Skeletal muscle tissue (tissue), 4 donors: ENCODE measurements around the gene ADGRB3. TPM values are rescaled to one million over a fixed set of nuclear protein-coding genes. Genes with fewer than 3 reads are reported as not detected.
"Not testable (repeated sequence)": the region's sequence is repeated elsewhere in the genome, so short reads cannot be mapped to it uniquely, and the experiment has no call there.

Experiments
- H3K27ac ChIP-seq: one replicate; pipeline ENCODE4 v1.7.0; 2013; ENCODE audit warnings: mild to moderate bottlenecking, low read depth, low read length, inconsistent platforms
- H3K27me3 ChIP-seq, 3 donors: one replicate each; pipeline ENCODE4 v1.7.0; 2013; ENCODE audit warnings: low read length in 3 of 3; ENCODE audit not compliant: control insufficient read depth in 3 of 3, insufficient read depth in 3 of 3
- H3K36me3 ChIP-seq, 3 donors: one replicate each; pipeline ENCODE4 v1.7.0; 2013; ENCODE audit warnings: low read length in 3 of 3; ENCODE audit not compliant: control insufficient read depth in 3 of 3, insufficient read depth in 3 of 3
- H3K4me1 ChIP-seq, 3 donors: one replicate each; pipeline ENCODE4 v1.7.0; 2013; ENCODE audit warnings: low read length in 3 of 3, mild to moderate bottlenecking in 3 of 3; ENCODE audit not compliant: control insufficient read depth in 3 of 3, insufficient read depth in 3 of 3
- H3K4me3 ChIP-seq, 3 donors: one replicate each; pipeline ENCODE4 v1.7.0; 2013; ENCODE audit warnings: low read length in 3 of 3
- H3K9ac ChIP-seq, 3 donors: one replicate each; pipeline ENCODE4 v1.7.0; 2013; ENCODE audit warnings: low read length in 3 of 3, mild to moderate bottlenecking in 3 of 3, moderate library complexity in 2 of 3, low read depth in 1 of 3
- H3K9me3 ChIP-seq, 3 donors: one replicate each; pipeline ENCODE4 v1.7.0; 2013; ENCODE audit warnings: low read length in 3 of 3; ENCODE audit not compliant: control insufficient read depth in 3 of 3
- total RNA-seq: library from RNA; depleted of rRNA; stranded (reverse); fragments of >200 nt; gene quantifications from one replicate; pipeline ENCODE4 v1.2.3, GENCODE V29; 2014
- donor health status: Osteomylitis.

ADGRB3 gene
- total RNA-seq, 1 donor from 2014 or later = 3.1 TPM

GRCh38 chr6:68981668-68982067 is 346.6 kb downstream of the ADGRB3 start:
- not testable (repeated sequence) for H3K4me3 ChIP-seq, H3K4me1 ChIP-seq, H3K36me3 ChIP-seq, H3K27ac ChIP-seq, H3K27me3 ChIP-seq, H3K9ac ChIP-seq, H3K9me3 ChIP-seq

- Histone ChIP-seq H3K9ac (no peak overlapping the region), H3K4me1 (peaks cover 2 to 4% (median 3%) of the 10 kb centered on the region in 3 donors), H3K4me3 (no peak overlapping the region)
These were observed 353.6 kb downstream of the ADGRB3 start for GRCh38 chr6:68988698-68989097.

GRCh38 chr6:68990317-68990716 is 355.2 kb downstream of the ADGRB3 start:
- Histone ChIP-seq H3K9me3 (no peaks in the 10 kb centered on the region), H3K27me3 (no peaks in the 10 kb centered on the region), H3K9ac (no peak overlapping the region), H3K27ac (no peak overlapping the region), H3K4me3 (no peak overlapping the region), H3K36me3 (no peaks in the 10 kb centered on the region), H3K4me1 (peaks cover 2 to 4% (median 3%) of the 10 kb centered on the region in 3 donors)

More at GRCh38 chr6:68988698-68989097, 353.6 kb downstream of the ADGRB3 start:
- H3K27me3 ChIP-seq = no peaks in the 10 kb centered on the region
- no peaks in the 10 kb centered on the region for H3K36me3 ChIP-seq
- H3K27ac ChIP-seq = no peak overlapping the region
- H3K9me3 ChIP-seq = no peaks in the 10 kb centered on the region

GRCh38 chr6:68993911-68994310 is 358.8 kb downstream of the ADGRB3 start:
- Histone ChIP-seq H3K27ac (no peak overlapping the region), H3K9me3 (no peaks in the 10 kb centered on the region), H3K36me3 (no peaks in the 10 kb centered on the region), H3K4me1 (peaks cover 2 to 4% (median 3%) of the 10 kb centered on the region in 3 donors), H3K9ac (no peak overlapping the region), H3K27me3 (no peaks in the 10 kb centered on the region), H3K4me3 (no peak overlapping the region)

- H3K9me3 ChIP-seq = no peaks in the 10 kb centered on the region
- no peak overlapping the region for H3K4me3 ChIP-seq
- H3K4me1 ChIP-seq = peaks cover 2 to 4% (median 3%) of the 10 kb centered on the region in 3 donors
- no peaks in the 10 kb centered on the region for H3K27me3 ChIP-seq
- no peak overlapping the region for H3K27ac ChIP-seq
- no peaks in the 10 kb centered on the region for H3K36me3 ChIP-seq
- H3K9ac ChIP-seq = no peak overlapping the region
These were observed 359.4 kb downstream of the ADGRB3 start for GRCh38 chr6:68994521-68994920.

- Histone ChIP-seq H3K9me3 (no peaks in the 10 kb centered on the region), H3K4me1 (no peaks in the 10 kb centered on the region), H3K27me3 (no peaks in the 10 kb centered on the region), H3K9ac (no peak overlapping the region), H3K4me3 (no peak overlapping the region), H3K27ac (no peak overlapping the region), H3K36me3 (no peaks in the 10 kb centered on the region)
These were observed 370.1 kb downstream of the ADGRB3 start for GRCh38 chr6:69005199-69005598.

- H3K36me3 ChIP-seq = no peaks in the 10 kb centered on the region
- no peak overlapping the region for H3K27ac ChIP-seq
- no peak overlapping the region for H3K4me3 ChIP-seq
- no peaks in the 10 kb centered on the region for H3K4me1 ChIP-seq
- H3K9me3 ChIP-seq = no peaks in the 10 kb centered on the region
- H3K9ac ChIP-seq = no peak overlapping the region
- no peaks in the 10 kb centered on the region for H3K27me3 ChIP-seq
These were observed 372.7 kb downstream of the ADGRB3 start for GRCh38 chr6:69007781-69008180.

GRCh38 chr6:69012211-69012610 is 377.1 kb downstream of the ADGRB3 start:
- Histone ChIP-seq H3K27me3 (no peaks in the 10 kb centered on the region), H3K36me3 (no peaks in the 10 kb centered on the region), H3K27ac (no peak overlapping the region), H3K9ac (no peak overlapping the region), H3K9me3 (no peaks in the 10 kb centered on the region), H3K4me3 (no peak overlapping the region), H3K4me1 (no peaks in the 10 kb centered on the region)

- Histone ChIP-seq H3K4me1 (no peaks in the 10 kb centered on the region), H3K9me3 (no peaks in the 10 kb centered on the region), H3K9ac (no peak overlapping the region), H3K4me3 (no peak overlapping the region), H3K36me3 (no peaks in the 10 kb centered on the region), H3K27me3 (no peaks in the 10 kb centered on the region), H3K27ac (no peak overlapping the region)
These were observed 377.8 kb downstream of the ADGRB3 start for GRCh38 chr6:69012876-69013275.

GRCh38 chr6:69018906-69019305 is 383.8 kb downstream of the ADGRB3 start:
- no peak overlapping the region for H3K9ac ChIP-seq
- no peaks in the 10 kb centered on the region for H3K9me3 ChIP-seq
- H3K4me1 ChIP-seq = no peaks in the 10 kb centered on the region
- no peaks in the 10 kb centered on the region for H3K27me3 ChIP-seq
- H3K4me3 ChIP-seq = no peak overlapping the region
- no peaks in the 10 kb centered on the region for H3K36me3 ChIP-seq
- H3K27ac ChIP-seq = no peak overlapping the region

GRCh38 chr6:69019832-69020231 is 384.8 kb downstream of the ADGRB3 start:
- H3K9me3 ChIP-seq = no peaks in the 10 kb centered on the region
- H3K4me3 ChIP-seq = no peak overlapping the region
- H3K27me3 ChIP-seq = no peaks in the 10 kb centered on the region
- no peak overlapping the region for H3K27ac ChIP-seq
- H3K9ac ChIP-seq = no peak overlapping the region
- H3K4me1 ChIP-seq = no peaks in the 10 kb centered on the region
- H3K36me3 ChIP-seq = no peaks in the 10 kb centered on the region
